GM19372 (cell line): ENCODE results near the gene MACROH2A2.
"Not testable (repeated sequence)": the region's sequence is repeated elsewhere in the genome, so short reads cannot be mapped to it uniquely, and the experiment has no call there.

Source experiments
- ATAC-seq: cut with Tn5 transposase; IDR thresholded peaks from one replicate; pipeline ENCODE4 v1.9.1; 2021; ENCODE audit warnings: mild to moderate bottlenecking, low read depth, moderate library complexity; ENCODE audit not compliant: unreplicated experiment

MACROH2A2 gene

DNA sequence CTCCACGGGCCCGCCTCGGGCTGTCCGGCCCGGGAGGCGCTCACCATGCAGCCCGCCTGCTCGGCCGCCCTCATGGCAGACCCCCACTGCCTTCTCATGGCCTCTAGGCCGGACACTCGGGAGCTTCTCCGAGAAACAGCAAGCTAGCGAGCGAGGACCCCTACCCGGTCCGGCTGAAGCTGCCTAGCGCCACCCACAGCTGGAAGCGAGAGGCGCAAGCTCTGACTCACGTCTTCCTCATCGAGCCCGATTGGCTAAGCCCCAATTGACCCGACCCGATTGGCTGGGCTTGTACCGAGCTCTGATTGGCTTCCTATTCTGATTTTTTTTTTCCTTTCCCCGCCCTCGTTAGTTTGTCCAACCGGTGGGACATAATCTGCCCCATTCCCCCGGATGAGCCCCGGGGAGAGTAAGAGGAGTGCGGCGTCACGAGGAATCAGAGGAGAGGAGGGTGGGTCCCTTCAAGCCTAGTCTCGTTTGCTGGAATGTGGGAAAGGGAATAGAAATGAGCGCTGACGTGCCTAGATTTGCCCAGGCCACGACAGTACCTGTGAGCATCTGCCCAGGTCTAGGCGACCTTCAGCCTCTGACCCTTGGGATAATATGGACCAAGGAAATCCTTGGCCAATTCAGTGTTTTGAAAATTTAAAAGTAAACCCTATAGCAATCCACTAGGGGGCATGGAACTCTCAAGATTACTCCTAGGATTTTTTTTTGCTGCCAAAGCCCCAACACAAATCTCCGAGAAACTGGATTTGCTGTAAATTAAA lies 94.0 kb downstream of the MACROH2A2 start, which contains the start of gene TYSND1:
TYSND1 (minus strand) TSS at position 212 of the 770 bp plus-strand sequence; CDS start at position 98, 114 bp downstream.
- ATAC-seq: peak; percentile 86

DNA sequence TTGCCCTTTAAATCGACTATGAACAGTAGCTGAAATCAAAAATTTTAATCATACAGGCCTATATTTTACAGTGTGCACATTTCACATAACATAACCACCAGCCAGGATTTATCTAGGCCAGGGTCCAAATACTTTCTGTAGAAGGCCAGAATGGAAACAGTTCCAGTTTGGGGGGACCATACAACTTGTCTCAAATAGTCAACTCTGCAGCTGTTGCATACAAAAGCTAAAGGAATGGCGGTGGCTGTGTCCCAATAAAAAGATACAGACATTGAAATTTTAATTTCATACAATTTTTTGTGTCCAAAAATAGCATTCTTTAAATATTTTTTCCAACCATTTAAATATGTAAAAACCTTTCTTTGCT lies 94.6 kb downstream of the MACROH2A2 start:
- ATAC-seq: no peak

DNA sequence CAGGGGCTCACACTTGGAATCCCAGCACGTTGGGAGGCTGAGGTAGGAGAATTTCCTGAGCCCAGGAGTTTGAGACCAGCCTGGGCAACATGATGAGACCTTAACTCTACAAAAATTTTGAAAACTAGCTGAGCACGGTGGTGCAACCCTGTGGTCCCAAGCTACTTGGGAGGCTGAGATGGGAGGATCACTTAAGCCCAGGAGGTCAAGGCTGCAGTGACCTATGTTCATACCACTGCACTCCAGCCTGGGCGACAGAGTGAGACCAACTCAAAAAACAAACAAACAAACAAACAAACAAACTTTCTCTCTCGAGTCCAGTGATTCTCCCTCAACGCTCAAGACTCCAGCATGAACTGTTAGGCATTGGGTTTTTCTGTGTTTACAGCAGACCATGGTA lies 95.9 kb downstream of the MACROH2A2 start:
- no peak for ATAC-seq

DNA sequence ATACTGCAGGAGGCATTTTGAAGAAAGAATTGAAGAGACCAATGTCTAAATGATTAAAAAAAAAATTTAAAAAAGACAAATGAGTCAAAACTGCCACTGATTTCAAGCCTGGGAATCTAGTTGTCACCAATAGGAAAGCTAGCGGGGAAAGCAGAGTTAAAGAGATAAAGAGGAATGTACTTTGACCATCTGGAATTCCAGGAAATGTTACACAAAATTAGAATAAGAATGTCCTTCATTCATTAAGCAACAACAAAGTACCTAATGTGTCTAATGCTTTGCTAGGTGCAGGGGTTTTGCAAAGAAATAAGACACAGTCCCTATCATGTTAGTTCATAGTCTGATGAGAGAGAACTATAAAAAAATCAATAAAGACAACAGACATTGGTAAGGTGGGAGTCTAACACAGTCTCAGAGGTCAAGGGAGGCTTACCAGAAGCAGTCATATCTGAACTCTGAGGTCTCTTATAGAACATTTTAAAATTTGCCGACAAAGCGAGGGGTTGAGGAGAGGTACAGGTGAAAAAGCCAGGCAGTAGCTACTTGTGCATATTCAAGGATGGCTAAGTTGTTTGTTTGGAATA lies 102.7 kb downstream of the MACROH2A2 start:
- ATAC-seq: no peak

DNA sequence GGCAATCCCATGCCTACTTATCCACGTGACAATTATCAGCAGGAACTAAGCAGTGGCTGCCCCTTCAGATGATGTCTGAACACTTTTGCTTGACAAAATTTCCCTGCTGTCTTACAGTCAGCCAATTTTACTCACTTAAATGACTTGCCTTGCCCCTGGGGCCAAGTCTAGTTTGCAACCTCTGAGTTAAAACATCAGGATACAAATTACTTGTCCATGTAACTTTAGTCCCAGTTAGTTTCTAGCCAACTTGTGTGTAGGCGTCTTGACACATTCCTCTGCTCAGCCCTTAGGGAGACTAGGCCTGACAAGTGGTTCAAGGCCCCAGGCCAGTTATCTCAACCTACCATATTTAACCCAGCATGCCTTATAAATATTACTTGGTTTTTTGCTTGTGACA lies 105.5 kb downstream of the MACROH2A2 start:
- ATAC-seq: no peak

DNA sequence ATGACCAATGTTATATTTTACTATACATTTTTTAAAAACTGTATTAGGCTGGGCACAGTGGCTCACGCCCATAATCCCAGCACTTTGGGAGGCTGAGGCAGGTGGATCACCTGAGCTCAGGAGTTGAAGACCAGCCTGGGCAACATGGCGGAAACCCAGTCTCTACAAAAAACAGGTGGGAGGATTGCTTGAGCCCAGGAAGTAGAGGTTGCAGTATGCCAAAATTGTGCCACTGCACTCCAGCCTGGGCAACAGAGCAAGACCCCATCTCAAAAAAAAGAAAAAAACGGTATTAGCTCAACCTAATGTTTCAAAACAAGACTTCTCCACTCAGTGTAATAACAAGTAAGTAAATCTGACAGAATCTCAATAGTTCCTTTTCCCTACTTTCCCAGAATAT lies 106.7 kb downstream of the MACROH2A2 start:
- ATAC-seq: not testable (repeated sequence)

DNA sequence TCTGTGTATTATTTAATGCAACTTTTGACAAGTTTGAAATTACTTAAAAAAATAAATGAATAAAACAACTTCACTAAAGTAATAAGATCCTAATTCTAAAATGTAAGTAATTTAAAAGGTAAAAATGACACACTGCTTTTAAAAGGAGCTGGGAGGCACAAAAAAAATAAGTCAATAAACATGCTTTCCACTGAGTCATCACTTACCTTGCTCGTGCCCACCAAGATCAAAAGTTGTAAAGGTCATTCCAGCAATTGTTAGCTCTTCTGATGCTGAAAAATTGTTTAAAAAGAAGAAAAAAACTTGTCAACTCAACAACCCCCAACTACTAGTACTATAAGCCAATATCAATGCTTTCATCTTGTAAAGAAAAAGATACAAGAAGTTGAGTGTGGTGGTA lies 108.2 kb downstream of the MACROH2A2 start:
- ATAC-seq: no peak
